ENCODE data around the gene RBP3.

- no peak for TF ChIP-seq CTCF (conservative IDR thresholded peaks at IDR 0.05 in 1 of 2, IDR thresholded peaks at IDR 0.05 in 1 of 2; ENCODE audit: low read depth in 1 of 2, low read length in 2 of 2)
- TF ChIP-seq EZH2 (IDR thresholded peaks at IDR 0.05; ENCODE audit: low read length, missing control alignments) = no peak
Observed at GRCh38 chr10:47358457-47358856, 10.3 kb downstream of the RBP3 start.

All from fibroblast of lung (primary cell).